ENCODE measurements around the gene CCNB1.
"Not testable (repeated sequence)": the region's sequence is repeated elsewhere in the genome, so short reads cannot be mapped to it uniquely, and the experiment has no call there.

The CCNB1 gene

DNA sequence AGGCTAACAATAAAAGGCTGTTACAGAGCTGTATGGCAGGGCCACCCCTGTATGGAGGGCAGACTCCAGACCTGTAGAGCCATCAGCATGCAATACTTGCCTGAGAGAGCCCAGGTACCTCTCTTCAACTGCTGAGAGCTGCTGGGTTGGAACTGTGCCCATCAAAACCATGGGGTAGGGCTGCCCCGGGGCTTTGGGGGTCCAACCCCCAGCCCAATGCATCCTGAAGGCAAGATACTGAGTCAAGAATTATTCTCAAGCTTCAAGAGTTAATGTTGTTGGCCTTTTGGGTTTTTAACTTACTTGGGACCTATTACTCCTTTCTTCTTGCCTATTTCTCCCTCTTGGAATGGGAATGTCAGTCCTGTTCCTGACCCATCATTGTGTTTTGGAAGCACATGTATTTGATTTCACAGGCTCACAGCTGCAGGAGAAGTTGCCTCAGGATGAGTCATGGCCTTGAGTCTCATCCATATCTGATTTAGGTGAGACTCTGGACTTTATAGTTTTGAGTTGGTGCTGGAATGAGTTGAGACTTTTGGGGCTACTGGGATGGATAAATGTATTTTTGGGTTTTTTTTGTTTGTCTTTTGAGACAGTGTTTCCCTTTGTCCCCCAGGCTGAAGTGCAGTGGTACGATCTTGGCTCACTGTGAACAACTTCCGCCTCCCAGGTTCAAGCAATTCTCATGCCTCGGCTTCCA is 46.7 kb downstream of the CCNB1 start:
- H3K4me1 ChIP-seq, result no peaks in the 10 kb centered on the region
- no peak overlapping the region for H3K9ac ChIP-seq
- H3K9me3 ChIP-seq (ENCODE audit: control insufficient read depth, low read length), result no peaks in the 10 kb centered on the region
- H3K4me3 ChIP-seq (ENCODE audit: low read depth, low read length), result no peak overlapping the region
- no peaks in the 10 kb centered on the region for H3K27me3 ChIP-seq (ENCODE audit: control insufficient read depth, insufficient read depth, low read length)
- no peaks in the 10 kb centered on the region for H3K36me3 ChIP-seq (ENCODE audit: control insufficient read depth, insufficient read depth, low read length)
- no peaks in the 10 kb centered on the region for H3K79me2 ChIP-seq
- H2AFZ ChIP-seq, result no peak overlapping the region
- TF ChIP-seq, protein P1, sequence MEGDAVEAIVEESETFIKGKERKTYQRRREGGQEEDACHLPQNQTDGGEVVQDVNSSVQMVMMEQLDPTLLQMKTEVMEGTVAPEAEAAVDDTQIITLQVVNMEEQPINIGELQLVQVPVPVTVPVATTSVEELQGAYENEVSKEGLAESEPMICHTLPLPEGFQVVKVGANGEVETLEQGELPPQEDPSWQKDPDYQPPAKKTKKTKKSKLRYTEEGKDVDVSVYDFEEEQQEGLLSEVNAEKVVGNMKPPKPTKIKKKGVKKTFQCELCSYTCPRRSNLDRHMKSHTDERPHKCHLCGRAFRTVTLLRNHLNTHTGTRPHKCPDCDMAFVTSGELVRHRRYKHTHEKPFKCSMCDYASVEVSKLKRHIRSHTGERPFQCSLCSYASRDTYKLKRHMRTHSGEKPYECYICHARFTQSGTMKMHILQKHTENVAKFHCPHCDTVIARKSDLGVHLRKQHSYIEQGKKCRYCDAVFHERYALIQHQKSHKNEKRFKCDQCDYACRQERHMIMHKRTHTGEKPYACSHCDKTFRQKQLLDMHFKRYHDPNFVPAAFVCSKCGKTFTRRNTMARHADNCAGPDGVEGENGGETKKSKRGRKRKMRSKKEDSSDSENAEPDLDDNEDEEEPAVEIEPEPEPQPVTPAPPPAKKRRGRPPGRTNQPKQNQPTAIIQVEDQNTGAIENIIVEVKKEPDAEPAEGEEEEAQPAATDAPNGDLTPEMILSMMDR (IDR thresholded peaks at IDR 0.05), result no peak
- H3K27ac ChIP-seq, result no peak overlapping the region
- no peak overlapping the region for H3K4me2 ChIP-seq (ENCODE audit: low read length)

DNA sequence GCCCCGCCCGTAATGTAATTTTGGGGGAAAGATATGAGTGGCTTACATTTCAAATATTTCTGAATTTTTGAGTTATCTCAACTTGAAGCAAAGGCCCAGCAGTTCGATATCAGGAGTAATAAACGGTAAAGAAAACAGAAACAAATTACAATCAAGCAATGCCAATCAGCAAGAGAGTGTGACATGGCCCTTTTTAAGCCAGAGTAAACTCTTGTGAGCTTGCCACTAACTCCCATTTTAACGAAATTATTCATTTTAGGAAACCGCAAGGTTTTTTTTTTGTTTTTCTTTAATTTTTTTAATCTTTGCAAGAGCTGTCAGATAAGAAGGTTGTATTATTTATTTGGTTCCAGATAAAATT is 50.2 kb downstream of the CCNB1 start:
- H3K4me1 ChIP-seq, result no peaks in the 10 kb centered on the region
- peaks cover 4% of the 10 kb centered on the region for H3K79me2 ChIP-seq
- TF ChIP-seq, protein P1 (IDR thresholded peaks at IDR 0.05), result no peak
- H3K4me2 ChIP-seq (ENCODE audit: low read length), result peak overlapping the region; percentile 70
- peak overlapping the region; percentile 95 for H2AFZ ChIP-seq
- H3K9me3 ChIP-seq (ENCODE audit: control insufficient read depth, low read length), result no peaks in the 10 kb centered on the region
- H3K9ac ChIP-seq, result no peak overlapping the region
- no peaks in the 10 kb centered on the region for H3K36me3 ChIP-seq (ENCODE audit: control insufficient read depth, insufficient read depth, low read length)
- no peaks in the 10 kb centered on the region for H3K27me3 ChIP-seq (ENCODE audit: control insufficient read depth, insufficient read depth, low read length)
- H3K4me3 ChIP-seq (ENCODE audit: low read depth, low read length), result peak overlapping the region; percentile 91
- H3K27ac ChIP-seq, result no peak overlapping the region

DNA sequence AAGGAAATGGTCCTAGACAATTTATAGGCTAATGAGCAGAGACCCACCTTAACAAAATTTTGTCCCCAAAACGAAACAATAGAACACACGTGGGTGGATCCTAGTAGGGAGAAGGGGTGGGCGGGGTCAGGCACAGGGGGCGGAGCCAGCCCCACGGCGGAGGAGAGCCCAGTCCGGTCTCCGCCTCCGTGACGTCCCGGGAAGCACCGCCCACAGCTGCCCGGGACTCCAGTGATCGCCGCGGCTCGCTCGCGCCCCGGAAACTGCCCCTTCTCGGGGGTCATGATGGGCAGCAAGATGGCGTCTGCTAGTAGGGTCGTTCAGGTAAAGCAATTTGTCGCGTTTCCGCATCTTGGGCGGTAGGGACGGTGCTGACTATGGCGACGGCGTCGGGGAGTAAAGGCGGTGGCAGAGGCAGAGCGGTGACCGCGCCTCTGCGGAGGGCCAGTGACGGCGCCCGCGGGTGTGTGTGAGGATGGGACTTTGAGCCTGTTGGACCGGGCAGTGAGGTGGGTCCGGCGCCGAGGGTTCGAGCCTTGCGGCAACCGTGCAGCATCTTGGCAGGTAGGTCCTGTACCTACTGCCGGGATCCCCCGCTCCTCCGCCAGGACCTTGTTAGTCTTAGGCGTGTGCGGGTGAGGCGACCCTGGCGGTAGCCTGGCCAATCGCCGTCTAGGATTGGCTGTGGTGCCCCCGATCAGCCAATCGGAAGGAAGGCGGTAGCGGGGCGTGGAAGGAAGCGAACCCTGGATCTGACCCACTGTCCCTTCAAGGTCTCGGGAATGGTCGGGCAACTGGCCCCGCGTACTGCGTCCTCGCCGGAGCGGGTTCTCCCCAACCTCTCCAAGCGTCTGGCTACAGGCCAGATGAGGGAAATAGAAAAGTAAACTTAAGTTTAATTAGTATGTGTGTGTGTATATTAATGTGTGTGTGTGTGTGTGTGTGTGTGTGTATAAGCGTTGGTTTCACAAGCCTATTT is 50.9 kb downstream of the CCNB1 start:
- H3K27ac ChIP-seq, result peak overlapping the region; percentile 95
- peak overlapping the region; percentile 91 for H3K4me3 ChIP-seq (ENCODE audit: low read depth, low read length)
- H3K9ac ChIP-seq, result peak overlapping the region; percentile 82
- peaks cover 4% of the 10 kb centered on the region for H3K79me2 ChIP-seq
- TF ChIP-seq, protein P1 (IDR thresholded peaks at IDR 0.05), result peak; percentile 22
- no peaks in the 10 kb centered on the region for H3K36me3 ChIP-seq (ENCODE audit: control insufficient read depth, insufficient read depth, low read length)
- H3K27me3 ChIP-seq (ENCODE audit: control insufficient read depth, insufficient read depth, low read length), result no peaks in the 10 kb centered on the region
- peak overlapping the region; percentile 70 for H3K4me2 ChIP-seq (ENCODE audit: low read length)
- H3K4me1 ChIP-seq, result no peaks in the 10 kb centered on the region
- H3K9me3 ChIP-seq (ENCODE audit: control insufficient read depth, low read length), result no peaks in the 10 kb centered on the region
- peak overlapping the region; percentile 95 for H2AFZ ChIP-seq

DNA sequence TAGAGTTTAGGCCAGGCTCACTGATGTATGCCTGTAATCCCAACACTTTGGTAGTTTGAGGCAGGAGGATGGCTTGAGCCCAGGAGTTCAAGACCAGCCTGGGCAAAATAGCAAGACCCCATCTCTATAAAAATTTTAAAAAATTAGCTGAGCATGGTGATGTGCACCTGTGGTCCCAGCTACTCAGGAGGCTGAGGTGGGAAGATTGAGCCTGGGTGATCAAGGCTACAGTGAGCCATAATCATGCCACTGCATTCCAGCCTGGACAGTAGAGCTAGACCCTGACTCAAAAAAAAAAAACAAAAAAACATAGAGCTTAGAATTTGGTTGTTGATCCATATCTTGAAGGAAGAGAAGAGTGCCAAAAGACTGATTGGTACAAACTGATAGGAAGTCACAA is 53.0 kb downstream of the CCNB1 start:
- no peaks in the 10 kb centered on the region for H3K36me3 ChIP-seq (ENCODE audit: control insufficient read depth, insufficient read depth, low read length)
- H3K4me1 ChIP-seq, result peaks cover 2% of the 10 kb centered on the region
- no peaks in the 10 kb centered on the region for H3K9me3 ChIP-seq (ENCODE audit: control insufficient read depth, low read length)
- H3K79me2 ChIP-seq, result peaks cover 8% of the 10 kb centered on the region
- H3K27me3 ChIP-seq (ENCODE audit: control insufficient read depth, insufficient read depth, low read length), result no peaks in the 10 kb centered on the region
- TF ChIP-seq, protein P1 (IDR thresholded peaks at IDR 0.05), result no peak
- H3K4me3 ChIP-seq (ENCODE audit: low read depth, low read length), result no peak overlapping the region
- no peak overlapping the region for H3K9ac ChIP-seq
- H3K27ac ChIP-seq, result no peak overlapping the region
- H3K4me2 ChIP-seq (ENCODE audit: low read length), result no peak overlapping the region
- no peak overlapping the region for H2AFZ ChIP-seq

DNA sequence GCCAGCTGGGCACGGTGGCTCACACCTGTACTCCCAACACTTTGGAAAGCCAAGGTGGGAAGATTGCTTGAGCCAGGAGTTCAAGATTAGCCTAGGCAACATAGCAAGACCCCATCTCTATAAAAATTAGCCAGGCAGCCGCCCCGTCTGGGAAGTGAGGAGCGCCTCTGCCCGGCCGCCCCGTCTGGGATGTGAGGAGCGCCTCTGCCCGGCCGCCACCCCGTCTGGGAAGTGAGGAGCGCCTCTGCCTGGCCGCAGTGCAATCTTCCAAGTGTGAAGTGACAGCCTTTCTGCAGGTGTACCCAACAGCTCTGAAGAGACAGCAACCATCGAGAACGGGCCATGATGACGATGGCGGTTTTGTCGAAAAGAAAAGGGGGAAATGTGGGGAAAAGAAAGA is 53.4 kb downstream of the CCNB1 start:
- H3K9ac ChIP-seq; H2AFZ ChIP-seq; H3K4me3 ChIP-seq (ENCODE audit: low read depth, low read length); H3K79me2 ChIP-seq; H3K27me3 ChIP-seq (ENCODE audit: control insufficient read depth, insufficient read depth, low read length); H3K9me3 ChIP-seq (ENCODE audit: control insufficient read depth, low read length); H3K36me3 ChIP-seq (ENCODE audit: control insufficient read depth, insufficient read depth, low read length); H3K4me2 ChIP-seq (ENCODE audit: low read length); H3K4me1 ChIP-seq; H3K27ac ChIP-seq: not testable (repeated sequence)

DNA sequence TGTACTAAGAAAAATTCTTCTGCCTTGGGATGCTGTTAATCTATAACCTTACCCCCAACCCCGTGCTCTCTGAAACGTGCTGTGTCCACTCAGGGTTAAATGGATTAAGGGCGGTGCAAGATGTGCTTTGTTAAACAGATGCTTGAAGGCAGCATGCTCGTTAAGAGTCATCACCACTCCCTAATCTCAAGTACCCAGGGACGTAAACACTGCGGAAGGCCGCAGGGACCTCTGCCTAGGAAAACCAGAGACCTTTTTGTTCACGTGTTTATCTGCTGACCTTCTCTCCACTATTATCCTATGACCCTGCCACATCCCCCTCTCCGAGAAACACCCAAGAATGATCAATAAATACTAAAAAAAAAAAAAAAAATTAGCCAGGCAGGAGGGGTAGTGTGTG is 53.9 kb downstream of the CCNB1 start:
- not testable (repeated sequence) for H3K4me3 ChIP-seq (ENCODE audit: low read depth, low read length); H3K79me2 ChIP-seq; H2AFZ ChIP-seq; H3K27me3 ChIP-seq (ENCODE audit: control insufficient read depth, insufficient read depth, low read length); H3K36me3 ChIP-seq (ENCODE audit: control insufficient read depth, insufficient read depth, low read length); H3K9ac ChIP-seq; H3K4me1 ChIP-seq; H3K27ac ChIP-seq; H3K4me2 ChIP-seq (ENCODE audit: low read length); H3K9me3 ChIP-seq (ENCODE audit: control insufficient read depth, low read length)
